ENCODE data around the gene PGBD2. TPM values are rescaled to one million over a fixed set of nuclear protein-coding genes. Genes with fewer than 3 reads are reported as not detected.

The PGBD2 gene
- total and polyA plus RNA-seq, 2 of the 13 experiments (the other 11 are each of a cell fraction or from before 2014, with no cell fraction given): 6.0 to 7.4 TPM

- TF ChIP-seq, protein P1, sequence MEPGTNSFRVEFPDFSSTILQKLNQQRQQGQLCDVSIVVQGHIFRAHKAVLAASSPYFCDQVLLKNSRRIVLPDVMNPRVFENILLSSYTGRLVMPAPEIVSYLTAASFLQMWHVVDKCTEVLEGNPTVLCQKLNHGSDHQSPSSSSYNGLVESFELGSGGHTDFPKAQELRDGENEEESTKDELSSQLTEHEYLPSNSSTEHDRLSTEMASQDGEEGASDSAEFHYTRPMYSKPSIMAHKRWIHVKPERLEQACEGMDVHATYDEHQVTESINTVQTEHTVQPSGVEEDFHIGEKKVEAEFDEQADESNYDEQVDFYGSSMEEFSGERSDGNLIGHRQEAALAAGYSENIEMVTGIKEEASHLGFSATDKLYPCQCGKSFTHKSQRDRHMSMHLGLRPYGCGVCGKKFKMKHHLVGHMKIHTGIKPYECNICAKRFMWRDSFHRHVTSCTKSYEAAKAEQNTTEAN (CRISPR knock-in tag; conservative IDR thresholded peaks at IDR 0.05): no peak
- TF ChIP-seq ZNF546 (CRISPR knock-in tag; conservative IDR thresholded peaks at IDR 0.05) (no peak), HNRNPL (IDR thresholded peaks at IDR 0.05; ENCODE audit: low read depth, low read length) (no peak), REL (CRISPR knock-in tag; conservative IDR thresholded peaks at IDR 0.05) (no peak), ZSCAN9 (CRISPR knock-in tag; IDR thresholded peaks at IDR 0.05; ENCODE audit: borderline replicate concordance) (0 out of 2 replicates have a peak, but pooled peaks have one; percentile 17), TAF1 (CRISPR knock-in tag; IDR thresholded peaks at IDR 0.05) (peak; percentile 78; the same call in 1 of the 2 replicates), ZHX1 (CRISPR knock-in tag; IDR thresholded peaks at IDR 0.05; ENCODE audit: low read depth) (no peak; the same call in 1 of the 2 replicates), ZNF18 (CRISPR knock-in tag; IDR thresholded peaks at IDR 0.05; ENCODE audit: insufficient replicate concordance) (peak; percentile 48), RXRB (CRISPR knock-in tag; IDR thresholded peaks at IDR 0.05; ENCODE audit: borderline replicate concordance) (peak; percentile 11; the same call in 1 of the 2 replicates), LCORL (IDR thresholded peaks at IDR 0.05) (no peak), LCORL (CRISPR knock-in tag; IDR thresholded peaks at IDR 0.05) (peak; percentile 38; the same call in 1 of the 2 replicates), HCFC1 (IDR thresholded peaks at IDR 0.05; ENCODE audit: low read depth, low read length) (no peak; the same call in 1 of the 2 replicates), POLR2AphosphoS5 (IDR thresholded peaks at IDR 0.05; ENCODE audit: low read depth, low read length) (peak; percentile 93), CAMTA2 (CRISPR knock-in tag; IDR thresholded peaks at IDR 0.05; ENCODE audit: borderline replicate concordance) (no peak)
- TF ChIP-seq, protein P2, sequence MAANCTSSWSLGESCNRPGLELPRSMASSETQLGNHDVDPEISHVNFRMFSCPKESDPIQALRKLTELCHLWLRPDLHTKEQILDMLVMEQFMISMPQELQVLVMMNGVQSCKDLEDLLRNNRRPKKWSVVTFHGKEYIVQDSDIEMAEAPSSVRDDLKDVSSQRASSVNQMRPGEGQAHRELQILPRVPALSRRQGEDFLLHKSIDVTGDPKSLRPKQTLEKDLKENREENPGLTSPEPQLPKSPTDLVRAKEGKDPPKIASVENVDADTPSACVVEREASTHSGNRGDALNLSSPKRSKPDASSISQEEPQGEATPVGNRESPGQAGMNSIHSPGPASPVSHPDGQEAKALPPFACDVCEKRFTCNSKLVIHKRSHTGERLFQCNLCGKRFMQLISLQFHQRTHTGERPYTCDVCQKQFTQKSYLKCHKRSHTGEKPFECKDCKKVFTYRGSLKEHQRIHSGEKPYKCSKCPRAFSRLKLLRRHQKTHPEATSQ (CRISPR knock-in tag; IDR thresholded peaks at IDR 0.05; ENCODE audit: borderline replicate concordance): no peak
These were observed 46.8 kb upstream of the PGBD2 start, which contains the start of gene ZNF692 (continued) for GRCh38 chr1:248858891-248859889.

All from HepG2 (cell line).